HG02938 (cell line): Measurements from ENCODE around the gene AADACL4.
"Not testable (repeated sequence)": the region's sequence is repeated elsewhere in the genome, so short reads cannot be mapped to it uniquely, and the experiment has no call there.

ENCODE experiments used
- ATAC-seq: cut with Tn5 transposase; IDR thresholded peaks from one replicate; pipeline ENCODE4 v1.9.1; 2021; ENCODE audit warnings: mild to moderate bottlenecking, moderate library complexity; ENCODE audit not compliant: unreplicated experiment

Gene AADACL4

GRCh38 chr1:12657885-12658512, 14.1 kb downstream of the AADACL4 start:
- not testable (repeated sequence) for ATAC-seq

GRCh38 chr1:12658531-12659453, 14.9 kb downstream of the AADACL4 start:
- ATAC-seq: no peak

- no peak for ATAC-seq
These were observed 17.8 kb downstream of the AADACL4 start for GRCh38 chr1:12661606-12662219.

- ATAC-seq: no peak
These were observed 18.7 kb downstream of the AADACL4 start for GRCh38 chr1:12662556-12662955.

- no peak for ATAC-seq
These were observed 21.6 kb downstream of the AADACL4 start for GRCh38 chr1:12665511-12665910.

GRCh38 chr1:12666141-12666735, 22.4 kb downstream of the AADACL4 start:
- no peak for ATAC-seq

GRCh38 chr1:12669529-12670068, 25.7 kb downstream of the AADACL4 start:
- no peak for ATAC-seq

- no peak for ATAC-seq
These were observed 30.5 kb downstream of the AADACL4 start for GRCh38 chr1:12674358-12674757.

GRCh38 chr1:12676122-12676521, 32.2 kb downstream of the AADACL4 start:
- not testable (repeated sequence) for ATAC-seq

- no peak for ATAC-seq
These were observed 33.7 kb downstream of the AADACL4 start for GRCh38 chr1:12677565-12677964.

GRCh38 chr1:12678350-12678749, 34.5 kb downstream of the AADACL4 start:
- ATAC-seq: no peak

GRCh38 chr1:12678820-12679219, 34.9 kb downstream of the AADACL4 start:
- ATAC-seq: no peak

- no peak for ATAC-seq
These were observed 46.3 kb downstream of the AADACL4 start for GRCh38 chr1:12690156-12690555.

- ATAC-seq: no peak
These were observed 49.3 kb downstream of the AADACL4 start for GRCh38 chr1:12692967-12693782.

GRCh38 chr1:12696658-12697057, 52.8 kb downstream of the AADACL4 start:
- ATAC-seq: no peak

- no peak for ATAC-seq
These were observed 53.5 kb downstream of the AADACL4 start for GRCh38 chr1:12697397-12697796.

GRCh38 chr1:12703821-12704451, 60.1 kb downstream of the AADACL4 start:
- no peak for ATAC-seq

GRCh38 chr1:12706061-12706460, 62.2 kb downstream of the AADACL4 start:
- no peak for ATAC-seq

GRCh38 chr1:12708396-12709090, 64.7 kb downstream of the AADACL4 start:
- no peak for ATAC-seq
